ENCODE measurements around the gene CUEDC1. TPM values are rescaled to one million over a fixed set of nuclear protein-coding genes. Genes with fewer than 3 reads are reported as not detected.

CUEDC1 gene
- total and polyA plus RNA-seq, 2 of the 13 experiments (the other 11 are each of a cell fraction or from before 2014, with no cell fraction given): 7.4 to 12.9 TPM

- TF ChIP-seq CTCF (CRISPR knock-in tag; IDR thresholded peaks at IDR 0.05): no peak
- 0 out of 2 replicates have a peak, but pooled peaks have one; percentile 3 for TF ChIP-seq SPEN (CRISPR knock-in tag; IDR thresholded peaks at IDR 0.05; ENCODE audit: low read depth)
- TF ChIP-seq, protein P1, sequence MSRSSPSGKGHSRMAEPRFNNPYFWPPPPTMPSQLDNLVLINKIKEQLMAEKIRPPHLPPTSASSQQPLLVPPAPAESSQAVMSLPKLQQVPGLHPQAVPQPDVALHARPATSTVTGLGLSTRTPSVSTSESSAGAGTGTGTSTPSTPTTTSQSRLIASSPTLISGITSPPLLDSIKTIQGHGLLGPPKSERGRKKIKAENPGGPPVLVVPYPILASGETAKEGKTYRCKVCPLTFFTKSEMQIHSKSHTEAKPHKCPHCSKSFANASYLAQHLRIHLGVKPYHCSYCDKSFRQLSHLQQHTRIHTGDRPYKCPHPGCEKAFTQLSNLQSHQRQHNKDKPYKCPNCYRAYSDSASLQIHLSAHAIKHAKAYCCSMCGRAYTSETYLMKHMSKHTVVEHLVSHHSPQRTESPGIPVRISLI (CRISPR knock-in tag; IDR thresholded peaks at IDR 0.05; ENCODE audit: borderline replicate concordance): peak; percentile 11; the same call in 1 of the 2 replicates
- TF ChIP-seq SAP130 (CRISPR knock-in tag; IDR thresholded peaks at IDR 0.05; ENCODE audit: low read depth): no peak
Observed at GRCh38 chr17:57859601-57860413, 95.4 kb downstream of the CUEDC1 start (continued).

GRCh38 chr17:57858838-57859237, 96.4 kb downstream of the CUEDC1 start:
- DNase-seq (ENCODE audit: low spot score): no peak
- 80% methylated on average over 4 of the region's 5 CpGs for WGBS (ENCODE audit: low lambda C conversion rate)
- H3K36me3 ChIP-seq (replicated peaks in 1 of 2; ENCODE audit: control insufficient read depth in 1 of 2, insufficient read depth in 2 of 2, low read length in 2 of 2): no peaks in the 10 kb centered on the region
- no TSS peak for BruUV-seq (replicated peaks)
- peaks cover 73% of the 10 kb centered on the region for H3K4me1 ChIP-seq (ENCODE audit: insufficient read depth, low read length)
- H3K27ac ChIP-seq (ENCODE audit: extremely low read length, insufficient read depth, low read length): no peak overlapping the region
- in situ Hi-C loops (cut with HindIII; ENCODE audit: extremely low pct_ligation_motif_present, low pct_unique_long_range_greater_than_20kb) (loop anchor here (10.0 kb wide), 1 partner anchor 256 kb away; no protein-coding TSS in a partner anchor), intact Hi-C loops (cut with micrococcal nuclease; ENCODE audit: unreplicated experiment) (loop anchor here (1.0 kb wide), 1 partner anchor 136 kb away; no protein-coding TSS in a partner anchor)
- no peaks in the 10 kb centered on the region; a peak in 1 of 5 replicates for H3K27me3 ChIP-seq (ENCODE audit: control insufficient read depth in 1 of 2, insufficient read depth in 2 of 2, low read length in 2 of 2)
- POLR2A ChIA-PET: interaction anchor here (0.9 to 9.4 kb wide), 5 partner anchors 17 to 148 kb away, joined by 3 to 173 read pairs (median 43); partner anchors contain the start of genes SRSF1 and VEZF1
- H3K4me3 ChIP-seq (replicated peaks in 1 of 3; ENCODE audit: insufficient read depth in 1 of 3, low read depth in 2 of 3, low read length in 3 of 3): no peak overlapping the region
- no peaks in the 10 kb centered on the region for H3K9me3 ChIP-seq (ENCODE audit: low read length)
- H3K4me2 ChIP-seq (ENCODE audit: low read depth, low read length): no peak overlapping the region
- no peak for ATAC-seq
- no peaks in the 10 kb centered on the region for H4K20me1 ChIP-seq (ENCODE audit: insufficient read depth, low read length)
- H2AFZ ChIP-seq (ENCODE audit: low read length): no peak overlapping the region
- FAIRE-seq: no peak
- CTCF ChIA-PET (ENCODE audit: low intra/inter-chr PET ratio, low total read pairs): interaction anchor here (1.3 to 2.9 kb wide), 4 partner anchors 137 to 254 kb away, joined by 7 to 15 read pairs (median 10); no protein-coding TSS in a partner anchor
- no peak overlapping the region for H3K9ac ChIP-seq (ENCODE audit: insufficient read depth, low read depth, low read length)
- H3K79me2 ChIP-seq (ENCODE audit: insufficient read depth, low read length): peaks cover 7% of the 10 kb centered on the region
- TF ChIP-seq, protein P2, sequence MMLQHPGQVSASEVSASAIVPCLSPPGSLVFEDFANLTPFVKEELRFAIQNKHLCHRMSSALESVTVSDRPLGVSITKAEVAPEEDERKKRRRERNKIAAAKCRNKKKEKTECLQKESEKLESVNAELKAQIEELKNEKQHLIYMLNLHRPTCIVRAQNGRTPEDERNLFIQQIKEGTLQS (CRISPR knock-in tag; IDR thresholded peaks at IDR 0.05): no peak
- TF ChIP-seq ZNF441 (CRISPR knock-in tag; IDR thresholded peaks at IDR 0.05; ENCODE audit: borderline replicate concordance) (no peak), ETV5 (CRISPR knock-in tag; IDR thresholded peaks at IDR 0.05; ENCODE audit: borderline replicate concordance) (no peak), ZNF850 (CRISPR knock-in tag; conservative IDR thresholded peaks at IDR 0.05) (no peak), MATR3 (CRISPR knock-in tag; IDR thresholded peaks at IDR 0.05) (no peak), LCORL (IDR thresholded peaks at IDR 0.05) (no peak), LCORL (CRISPR knock-in tag; IDR thresholded peaks at IDR 0.05) (no peak), HINFP (CRISPR knock-in tag; IDR thresholded peaks at IDR 0.05; ENCODE audit: low read depth) (no peak)
- TF ChIP-seq, protein P3, sequence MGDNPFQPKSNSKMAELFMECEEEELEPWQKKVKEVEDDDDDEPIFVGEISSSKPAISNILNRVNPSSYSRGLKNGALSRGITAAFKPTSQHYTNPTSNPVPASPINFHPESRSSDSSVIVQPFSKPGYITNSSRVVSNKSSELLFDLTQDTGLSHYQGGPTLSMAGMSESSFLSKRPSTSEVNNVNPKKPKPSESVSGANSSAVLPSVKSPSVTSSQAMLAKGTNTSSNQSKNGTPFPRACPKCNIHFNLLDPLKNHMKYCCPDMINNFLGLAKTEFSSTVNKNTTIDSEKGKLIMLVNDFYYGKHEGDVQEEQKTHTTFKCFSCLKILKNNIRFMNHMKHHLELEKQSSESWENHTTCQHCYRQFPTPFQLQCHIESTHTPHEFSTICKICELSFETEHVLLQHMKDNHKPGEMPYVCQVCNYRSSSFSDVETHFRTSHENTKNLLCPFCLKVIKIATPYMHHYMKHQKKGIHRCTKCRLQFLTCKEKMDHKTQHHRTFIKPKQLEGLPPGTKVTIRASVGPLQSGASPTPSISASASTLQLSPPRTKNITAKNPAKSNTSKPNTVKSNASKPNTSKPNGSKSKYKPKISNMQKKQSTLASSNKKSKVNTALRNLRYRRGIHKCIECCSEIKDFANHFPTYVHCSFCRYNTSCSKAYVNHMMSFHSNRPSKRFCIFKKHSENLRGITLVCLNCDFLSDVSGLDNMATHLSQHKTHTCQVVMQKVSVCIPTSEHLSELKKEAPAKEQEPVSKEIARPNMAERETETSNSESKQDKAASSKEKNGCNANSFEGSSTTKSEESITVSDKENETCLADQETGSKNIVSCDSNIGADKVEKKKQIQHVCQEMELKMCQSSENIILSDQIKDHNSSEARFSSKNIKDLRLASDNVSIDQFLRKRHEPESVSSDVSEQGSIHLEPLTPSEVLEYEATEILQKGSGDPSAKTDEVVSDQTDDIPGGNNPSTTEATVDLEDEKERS (CRISPR knock-in tag; IDR thresholded peaks at IDR 0.05): no peak

All from HepG2 (cell line).